HFF-Myc (cell line): ENCODE measurements around the gene CLEC4A.

Source experiments
- DNase-seq: peaks from one replicate; pipeline ENCODE4 v3.0.0-alpha.2; 2011; ENCODE audit warnings: low read depth; ENCODE audit errors: extremely low read depth
- H3K4me3 ChIP-seq: replicated peaks from 2 replicates; pipeline ENCODE4 v1.5.1; 2011; ENCODE audit warnings: low read depth, mild to moderate bottlenecking, control low read depth, low read length
- TF ChIP-seq, protein P1 (sequence below): IDR thresholded peaks from 2 replicates; pipeline ENCODE4 v1.5.1; 2012; ENCODE audit warnings: mild to moderate bottlenecking, low read depth, low read length, control low read depth; ENCODE audit errors: missing control alignments

CLEC4A gene

DNA sequence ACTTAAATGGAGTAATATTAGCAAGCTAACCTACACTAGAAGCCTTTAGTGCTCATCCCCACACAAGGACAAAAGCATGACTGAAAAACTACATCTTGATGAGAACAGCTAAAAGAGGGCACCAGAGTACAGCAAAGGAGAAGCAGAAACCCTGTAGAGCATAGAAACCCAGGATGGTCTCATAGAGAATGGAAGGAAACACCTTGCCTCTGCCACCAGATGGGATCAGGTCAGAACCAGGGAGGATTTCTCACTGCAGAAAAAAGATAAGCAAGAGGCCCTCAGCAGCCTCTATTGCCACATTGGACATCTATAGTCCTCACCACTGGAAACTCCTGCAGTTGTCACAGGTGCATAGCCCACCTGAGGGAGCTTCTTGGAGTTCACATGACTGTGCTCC lies 19.8 kb downstream of the CLEC4A start:
- TF ChIP-seq, protein P1, sequence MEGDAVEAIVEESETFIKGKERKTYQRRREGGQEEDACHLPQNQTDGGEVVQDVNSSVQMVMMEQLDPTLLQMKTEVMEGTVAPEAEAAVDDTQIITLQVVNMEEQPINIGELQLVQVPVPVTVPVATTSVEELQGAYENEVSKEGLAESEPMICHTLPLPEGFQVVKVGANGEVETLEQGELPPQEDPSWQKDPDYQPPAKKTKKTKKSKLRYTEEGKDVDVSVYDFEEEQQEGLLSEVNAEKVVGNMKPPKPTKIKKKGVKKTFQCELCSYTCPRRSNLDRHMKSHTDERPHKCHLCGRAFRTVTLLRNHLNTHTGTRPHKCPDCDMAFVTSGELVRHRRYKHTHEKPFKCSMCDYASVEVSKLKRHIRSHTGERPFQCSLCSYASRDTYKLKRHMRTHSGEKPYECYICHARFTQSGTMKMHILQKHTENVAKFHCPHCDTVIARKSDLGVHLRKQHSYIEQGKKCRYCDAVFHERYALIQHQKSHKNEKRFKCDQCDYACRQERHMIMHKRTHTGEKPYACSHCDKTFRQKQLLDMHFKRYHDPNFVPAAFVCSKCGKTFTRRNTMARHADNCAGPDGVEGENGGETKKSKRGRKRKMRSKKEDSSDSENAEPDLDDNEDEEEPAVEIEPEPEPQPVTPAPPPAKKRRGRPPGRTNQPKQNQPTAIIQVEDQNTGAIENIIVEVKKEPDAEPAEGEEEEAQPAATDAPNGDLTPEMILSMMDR: no peak
- no peak for DNase-seq
- no peak overlapping the region for H3K4me3 ChIP-seq

DNA sequence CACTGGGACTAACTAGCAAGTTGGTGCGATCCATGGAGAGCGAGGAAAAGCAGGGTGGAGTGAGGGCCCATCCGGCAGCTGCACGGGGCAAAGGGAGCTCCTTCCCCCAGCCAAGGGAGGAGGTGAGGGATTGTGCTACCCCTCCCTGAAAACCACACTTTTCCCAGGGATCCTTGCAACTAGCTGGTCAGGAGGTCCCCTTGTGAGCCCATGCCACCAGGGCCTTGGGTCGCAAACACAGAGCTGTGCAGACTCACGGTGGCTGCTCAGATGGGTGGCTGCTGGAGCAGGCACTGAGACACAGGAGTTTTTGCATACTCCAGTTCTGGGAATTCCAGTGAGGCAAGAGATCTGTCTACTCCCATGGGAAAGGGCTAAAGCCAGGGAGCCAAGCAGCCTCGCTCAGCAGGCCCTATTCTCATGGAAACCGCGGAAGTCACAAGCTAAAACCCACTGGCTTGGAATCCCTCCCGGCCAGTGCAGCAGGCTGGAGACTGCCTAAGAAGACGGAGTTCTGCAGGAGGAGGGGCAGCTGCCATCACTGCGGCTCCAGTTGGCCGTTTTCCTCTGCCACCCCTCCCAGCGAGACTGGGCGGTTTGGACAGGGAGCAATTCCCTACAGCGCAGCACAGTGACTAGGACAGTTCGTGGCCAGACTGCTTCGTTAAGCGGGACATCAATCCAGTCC lies 22.5 kb downstream of the CLEC4A start:
- no peak for DNase-seq
- H3K4me3 ChIP-seq: no peak overlapping the region
- TF ChIP-seq, protein P1: no peak

DNA sequence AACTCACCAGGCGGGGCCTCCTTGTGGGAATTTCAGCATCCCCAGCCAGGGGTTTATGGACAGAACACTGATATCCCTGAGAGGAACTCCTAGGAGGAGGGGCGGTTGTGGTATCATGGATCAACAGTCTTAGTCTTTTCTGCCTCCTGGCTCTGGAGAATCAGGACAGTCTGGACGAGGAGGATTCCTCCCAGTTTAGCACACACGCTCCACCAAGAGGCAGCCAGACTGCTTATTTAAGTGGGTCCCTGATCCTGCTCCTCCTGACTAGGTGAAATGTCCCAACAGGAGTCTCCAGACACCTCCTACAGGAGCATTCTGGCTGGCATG lies 23.0 kb downstream of the CLEC4A start:
- DNase-seq: no peak
- TF ChIP-seq, protein P1: no peak
- H3K4me3 ChIP-seq: no peak overlapping the region

DNA sequence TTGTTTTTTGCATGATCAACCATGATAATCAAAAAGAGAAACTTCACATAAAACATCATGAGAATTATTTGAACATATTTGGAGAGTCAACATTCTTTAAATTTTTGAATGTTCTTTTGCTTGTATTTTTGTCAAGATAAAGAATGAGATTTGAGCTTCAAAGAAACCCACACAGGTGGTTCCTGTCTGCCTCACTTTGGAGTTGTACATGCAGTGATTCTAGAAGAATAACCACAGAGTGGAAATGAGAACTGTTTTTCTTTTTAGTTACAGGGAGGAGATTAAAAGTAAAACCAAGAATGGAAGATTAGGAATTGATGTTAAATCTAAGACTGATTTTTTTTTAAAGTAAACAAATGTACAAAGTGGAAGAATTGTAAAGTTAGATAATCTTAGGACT lies 31.1 kb downstream of the CLEC4A start:
- no peak for DNase-seq
- TF ChIP-seq, protein P1: no peak
- H3K4me3 ChIP-seq: no peak overlapping the region

DNA sequence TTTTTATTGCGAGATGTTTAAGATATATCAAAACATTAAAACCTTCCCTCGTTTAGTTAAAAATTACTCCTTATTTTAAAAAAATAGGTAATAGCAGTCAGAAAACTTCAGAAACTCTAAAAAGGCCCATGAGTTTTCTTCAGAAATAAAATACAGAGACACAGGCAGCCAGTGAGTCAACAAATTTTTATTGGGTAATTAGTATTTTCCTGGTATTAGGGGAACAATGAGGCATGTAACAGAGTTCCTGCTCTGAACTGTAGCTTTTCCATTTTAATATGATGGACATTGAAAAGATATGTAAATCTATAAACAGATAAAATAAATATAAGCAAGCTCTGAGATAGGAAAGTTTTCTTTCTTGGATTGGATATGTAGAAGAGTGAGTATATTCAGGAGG lies 33.0 kb downstream of the CLEC4A start:
- no peak for DNase-seq
- no peak overlapping the region for H3K4me3 ChIP-seq
- TF ChIP-seq, protein P1: no peak

DNA sequence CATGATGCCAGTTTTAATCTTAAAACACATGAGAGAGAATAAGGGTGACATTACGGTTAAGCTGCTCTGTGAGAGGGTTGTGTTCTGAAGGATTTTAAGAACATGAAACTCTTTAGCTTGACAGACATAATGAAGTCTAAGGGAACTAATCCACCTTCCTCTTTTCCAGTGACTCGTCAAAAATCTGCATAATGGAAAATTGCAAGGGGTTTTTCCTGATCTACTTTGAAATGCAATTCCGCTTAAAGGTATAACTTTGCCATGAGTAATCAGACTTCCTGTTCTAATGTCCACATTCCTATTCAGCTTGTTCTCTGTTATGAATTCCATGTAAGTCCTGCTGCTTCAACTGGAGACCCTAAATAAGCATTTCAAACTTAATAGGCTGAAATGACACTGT lies 33.4 kb downstream of the CLEC4A start, which contains the start of gene ZNF705A:
Gene ZNF705A (plus strand): TSS at position 171 of the 400 bp plus-strand sequence. CDS start 15,611 bp downstream, outside the sequence.
- DNase-seq: peak; percentile 40
- TF ChIP-seq, protein P1: no peak
- no peak within 1 kb of the TSS for H3K4me3 ChIP-seq
